Measurements from ENCODE around the gene GLMN.
"Not testable (repeated sequence)": the region's sequence is repeated elsewhere in the genome, so short reads cannot be mapped to it uniquely, and the experiment has no call there.

The GLMN gene

DNA sequence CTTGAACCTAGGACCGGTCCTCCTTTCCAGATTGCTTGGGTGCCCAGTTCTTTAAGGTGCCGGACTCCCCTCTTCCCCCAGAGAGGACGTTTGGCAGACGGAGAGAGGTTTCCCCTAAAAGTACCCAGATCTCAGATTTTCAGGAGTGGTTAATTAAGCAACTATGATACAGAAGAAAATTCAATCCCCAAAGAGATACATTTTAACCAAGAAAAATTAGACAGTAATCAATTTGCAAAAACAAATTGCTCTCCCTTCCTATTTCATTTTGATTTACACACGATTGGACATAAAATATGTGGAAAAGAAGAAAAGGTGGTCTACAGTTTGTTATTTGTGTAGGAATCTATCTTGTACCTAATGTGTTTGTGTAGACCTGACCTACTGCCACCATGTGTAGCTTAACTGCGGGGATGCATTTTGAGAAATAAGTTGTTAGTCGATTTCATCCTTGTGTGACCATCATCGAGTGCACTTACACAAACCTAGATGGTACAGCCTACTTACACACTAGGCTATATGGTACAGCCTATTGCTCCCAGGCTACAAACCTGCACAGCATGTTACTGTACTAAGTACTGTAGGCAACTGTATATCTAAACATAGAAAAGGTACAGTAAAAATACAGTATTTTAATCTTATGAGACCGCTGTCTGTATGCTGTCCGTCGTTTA, 827 bp upstream of the GLMN start:
- no peak for DNase-seq

DNA sequence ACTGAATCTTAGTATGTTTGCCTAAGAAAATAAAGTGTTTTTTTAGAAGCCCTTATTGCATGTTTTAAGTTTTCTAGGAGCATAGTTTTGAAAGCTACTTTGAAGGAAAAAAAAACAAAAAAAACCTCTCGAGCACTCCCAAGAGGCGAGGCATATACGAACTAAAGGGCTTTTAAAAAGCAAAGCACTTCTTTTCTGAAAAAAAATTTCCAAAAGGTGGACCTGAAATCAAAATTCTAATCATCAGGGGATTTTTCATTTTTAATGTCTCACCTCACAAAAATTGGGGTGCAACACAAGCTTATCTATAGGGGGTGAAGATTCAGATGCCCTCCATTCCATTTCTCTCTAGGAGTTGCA, 594 bp downstream of the GLMN start:
- no peak for DNase-seq

DNA sequence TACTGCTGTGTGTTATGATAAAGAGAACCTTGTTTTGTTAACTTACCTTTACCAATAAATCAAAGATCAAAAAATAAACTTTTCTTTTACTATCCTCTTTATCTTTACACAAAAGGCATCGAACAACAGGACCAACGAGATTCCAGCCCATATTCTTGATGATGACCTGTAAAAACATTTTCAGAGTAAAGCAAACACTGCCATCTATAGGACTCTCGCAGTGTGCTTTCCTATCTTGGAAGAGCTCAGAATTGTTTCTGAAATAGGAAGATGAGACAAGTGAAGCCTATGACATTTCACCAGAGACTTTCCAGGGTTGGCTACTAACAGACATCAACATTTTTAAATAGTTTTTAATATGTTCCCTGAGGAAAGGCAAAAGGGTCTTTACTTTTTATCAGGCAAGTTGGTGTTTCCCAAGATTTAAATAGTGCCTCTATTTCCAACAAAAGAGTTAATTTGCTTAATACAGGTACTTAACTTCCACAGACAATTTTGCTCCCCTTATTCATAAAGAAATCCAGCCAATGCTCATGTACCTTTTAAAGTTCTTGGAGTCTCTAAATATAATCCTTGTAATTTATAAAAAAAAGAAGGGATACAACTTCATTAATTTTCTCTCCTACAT, 7.3 kb downstream of the GLMN start:
- DNase-seq, result peak; percentile 70

DNA sequence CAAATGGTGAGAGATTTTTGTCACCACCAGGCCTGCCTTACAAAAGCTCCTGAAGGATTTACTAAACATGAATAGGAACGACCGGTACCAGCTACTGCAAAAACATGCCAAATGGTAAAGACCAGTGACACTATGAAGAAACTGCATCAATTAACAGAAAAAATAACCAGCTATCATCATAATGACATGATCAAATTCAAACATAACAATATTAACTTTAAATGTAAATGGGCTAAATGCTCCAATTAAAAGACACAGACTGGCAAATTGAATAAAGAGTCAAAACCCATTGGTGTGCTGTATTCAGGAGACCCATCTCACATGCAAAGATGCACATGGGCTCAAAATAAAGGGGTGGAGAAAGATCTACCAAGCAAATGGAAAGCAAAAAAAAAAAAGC, 17.4 kb downstream of the GLMN start:
- not testable (repeated sequence) for DNase-seq

DNA sequence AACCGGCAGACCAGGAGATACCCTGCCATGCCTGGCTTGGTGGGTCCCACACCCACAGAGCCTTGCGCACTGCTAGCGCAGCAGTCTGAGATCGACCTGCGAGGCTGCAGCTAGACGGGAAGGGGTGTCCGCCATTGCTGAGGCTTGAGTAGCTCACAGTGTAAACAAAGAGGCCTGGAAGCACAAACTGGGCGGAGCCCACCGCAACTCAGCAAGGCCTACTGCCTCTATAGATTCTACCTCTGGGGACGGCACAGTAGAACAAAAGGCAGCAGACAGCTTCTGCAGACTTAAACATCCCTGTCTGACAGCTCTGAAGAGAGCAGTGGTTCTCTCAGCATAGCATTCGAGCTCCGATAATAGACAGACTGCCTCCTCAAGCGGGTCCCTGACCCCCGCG, 19.0 kb downstream of the GLMN start:
- not testable (repeated sequence) for DNase-seq

- DNase-seq, result no peak
Measured at GRCh38 chr1:92277105-92277723, 21.6 kb downstream of the GLMN start.

- DNase-seq, result no peak
Measured at GRCh38 chr1:92276082-92276481, 22.7 kb downstream of the GLMN start.

GRCh38 chr1:92274939-92275338, 23.8 kb downstream of the GLMN start:
- DNase-seq, result no peak

- no peak for DNase-seq
Measured at GRCh38 chr1:92273039-92273438, 25.7 kb downstream of the GLMN start.

DNA sequence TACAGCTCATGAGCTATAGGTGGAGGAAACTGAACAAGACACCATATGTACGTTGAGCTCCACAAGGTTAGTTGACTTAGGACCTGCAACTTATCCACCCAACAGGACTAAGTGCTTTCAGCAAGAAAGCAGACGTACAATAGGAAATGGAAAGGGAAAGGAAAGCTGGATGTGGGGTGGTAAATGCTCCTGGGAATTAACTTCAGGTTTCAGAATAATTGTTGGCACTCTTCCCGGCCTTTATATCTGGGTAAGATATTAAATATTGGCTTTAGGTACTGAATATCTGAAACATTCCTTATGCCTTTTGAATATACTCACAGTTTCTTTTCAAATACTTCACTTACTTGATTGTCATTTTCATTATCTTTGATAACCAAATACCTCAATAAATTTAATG, 36.3 kb downstream of the GLMN start:
- DNase-seq, result no peak

DNA sequence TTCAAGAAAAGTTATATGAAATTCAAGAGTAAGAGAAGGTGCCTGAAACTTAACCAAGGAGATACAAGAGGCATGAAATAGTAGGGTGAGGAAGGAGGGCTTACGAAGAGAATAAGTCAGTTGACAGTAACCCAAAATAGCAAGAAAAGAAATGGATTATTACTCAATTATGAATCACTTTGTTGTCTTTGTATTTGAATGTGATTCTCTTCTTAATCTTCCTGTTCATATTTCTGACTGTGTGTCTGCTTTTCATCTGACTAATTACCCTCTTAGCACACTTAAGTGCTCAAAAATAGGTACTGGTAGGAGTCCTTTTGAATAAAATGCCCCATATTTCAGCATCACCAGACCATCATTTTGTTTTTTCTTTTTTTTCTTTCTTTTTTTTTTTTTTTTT, 39.4 kb downstream of the GLMN start:
- DNase-seq, result no peak

- not testable (repeated sequence) for DNase-seq
Measured at GRCh38 chr1:92254714-92255113, 44.1 kb downstream of the GLMN start.

- no peak for DNase-seq
Measured at GRCh38 chr1:92244376-92244775, 54.4 kb downstream of the GLMN start.

GRCh38 chr1:92240034-92240433, 58.8 kb downstream of the GLMN start:
- DNase-seq, result no peak

- DNase-seq, result no peak
Measured at GRCh38 chr1:92230736-92231135, 68.1 kb downstream of the GLMN start.

DNA sequence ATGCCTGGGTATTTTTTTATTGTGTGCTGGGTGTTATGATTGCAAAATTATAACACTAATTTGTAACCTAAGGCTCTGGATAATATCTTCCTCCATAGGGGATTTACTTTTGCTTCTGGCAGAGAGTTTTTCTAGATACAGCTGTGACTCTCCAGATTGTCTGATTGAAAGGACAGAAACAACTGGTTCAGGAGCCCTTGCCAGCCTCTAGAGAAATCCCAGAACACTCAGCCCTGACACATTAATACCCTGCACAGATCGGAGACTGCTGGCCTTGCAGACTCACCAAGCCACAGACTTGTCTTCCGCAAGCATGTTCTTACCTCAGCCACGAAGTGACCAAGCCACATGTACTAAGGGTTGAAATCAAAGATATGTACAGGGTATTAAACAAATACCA, 70.4 kb downstream of the GLMN start:
- DNase-seq, result no peak

DNA sequence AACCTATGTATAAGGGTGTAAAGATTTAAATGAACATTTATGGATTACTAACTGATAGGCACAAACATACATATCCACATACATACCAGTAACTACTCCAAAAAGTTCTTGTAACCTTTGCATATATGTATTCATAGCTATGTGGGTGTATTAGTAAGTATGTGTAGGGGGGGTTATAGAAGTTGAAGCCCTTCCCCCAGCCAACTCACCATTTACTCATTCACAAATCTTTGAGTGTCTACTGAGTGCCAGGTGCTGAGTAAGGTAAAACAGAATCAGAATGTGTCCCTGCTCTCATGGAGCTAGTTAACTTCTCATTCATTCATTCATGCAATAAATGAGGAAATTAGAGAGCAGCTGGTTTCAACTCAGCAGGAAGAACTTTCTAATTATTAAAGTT, 79.8 kb downstream of the GLMN start:
- no peak for DNase-seq

GRCh38 chr1:92218559-92218958, 80.2 kb downstream of the GLMN start:
- no peak for DNase-seq

DNA sequence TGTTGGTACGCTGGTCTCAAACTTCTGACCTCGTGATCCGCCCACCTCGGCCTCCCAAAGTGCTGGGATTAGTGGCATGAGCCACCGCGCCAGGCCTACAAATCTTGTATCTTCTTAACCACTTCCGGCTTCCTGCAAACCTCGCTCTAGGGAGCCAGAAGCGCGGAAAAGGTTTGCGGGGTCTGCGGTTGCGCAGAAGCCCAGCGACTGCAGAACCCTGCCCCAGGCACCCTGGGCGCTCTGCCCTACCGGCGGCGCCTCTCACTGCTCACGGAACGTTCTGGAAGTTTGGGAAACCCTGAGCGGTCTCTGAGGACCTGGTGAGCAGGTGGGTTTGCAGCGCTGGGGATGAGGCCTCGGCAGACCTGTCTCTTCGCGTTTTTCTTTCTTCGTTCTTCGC, 81.1 kb downstream of the GLMN start, which contains the start of gene C1orf146:
Gene C1orf146 (plus strand): TSS at position 195 of the 400 bp plus-strand sequence. CDS start 13,506 bp downstream, outside the sequence.
- no peak for DNase-seq

DNA sequence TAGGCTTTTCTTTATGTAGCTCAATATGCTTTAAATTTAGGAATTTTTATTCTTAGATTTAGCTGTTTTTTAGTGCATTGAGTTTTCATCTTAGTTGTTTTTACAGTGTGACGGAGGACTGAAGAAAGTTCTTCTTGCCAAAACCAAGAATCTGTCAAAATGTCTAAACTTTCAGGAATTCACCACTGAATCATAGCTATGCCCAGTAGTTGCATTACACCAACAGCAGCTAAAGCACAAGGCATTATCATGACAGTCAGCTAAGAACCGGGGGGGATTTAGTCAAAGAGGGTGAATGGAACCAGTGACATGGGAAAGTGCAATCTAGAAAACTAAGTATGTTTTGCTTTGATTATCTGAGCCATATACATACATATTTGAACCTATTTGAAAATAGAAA, 87.6 kb downstream of the GLMN start:
- peak; percentile 60 for DNase-seq

DNA sequence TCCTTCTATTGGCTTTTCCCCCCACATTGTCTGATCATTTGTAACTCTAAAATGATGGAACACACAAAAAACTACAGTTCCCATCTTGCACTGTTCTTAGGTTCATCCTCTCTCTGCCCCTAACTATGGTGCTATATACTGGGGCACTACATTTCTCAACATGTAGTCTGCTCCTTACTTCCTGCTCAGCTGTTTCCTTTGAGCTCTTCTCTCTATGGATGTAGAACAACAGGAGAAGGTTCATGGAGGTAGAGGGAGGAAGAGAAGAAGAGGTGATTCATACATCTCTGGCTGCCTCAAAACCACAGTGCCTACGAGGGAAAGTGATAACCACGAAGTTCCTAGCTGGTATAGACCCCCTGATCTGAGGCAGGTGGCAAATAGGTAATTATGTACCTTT, 88.1 kb downstream of the GLMN start:
- no peak for DNase-seq

- DNase-seq, result no peak
Measured at GRCh38 chr1:92203105-92203504, 95.7 kb downstream of the GLMN start.

DNA sequence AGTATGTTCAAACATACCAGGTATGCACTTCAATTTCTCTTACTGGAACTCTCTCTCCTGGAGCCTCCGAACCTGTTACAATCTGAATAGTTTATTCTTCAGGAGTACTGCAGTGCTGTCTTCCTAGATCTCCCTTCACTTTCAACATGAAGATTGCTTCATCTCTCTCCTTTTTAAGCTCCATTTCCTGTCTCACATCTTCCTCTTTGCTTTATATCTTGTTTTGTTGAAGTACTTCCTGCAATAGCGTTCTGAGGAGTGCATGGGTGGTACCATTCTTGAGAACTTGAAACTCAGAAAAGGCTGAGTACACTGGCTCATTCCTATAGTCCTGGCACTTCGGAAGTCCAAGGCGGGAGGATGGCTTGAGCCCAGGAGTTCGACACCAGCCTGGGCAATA, 96.8 kb downstream of the GLMN start:
- no peak for DNase-seq

Data from amniotic stem cell (primary cell).